Endothelial cell of umbilical vein (primary cell): ENCODE data around the gene GUCD1. TPM values are rescaled to one million over a fixed set of nuclear protein-coding genes. Genes with fewer than 3 reads are reported as not detected.

ENCODE experiments used
- BruUV-seq: library from RNA; stranded (reverse); fragments of 400-500 nt; replicated peaks from 2 replicates; lab custom pipeline; 2021; lab: Mats Ljungman, UMichigan
- CTCF ChIA-PET: fragments of 300-600, 350-600 bp; sonication (Branson Sonifier 250); formaldehyde crosslinking; loops from one replicate; lab custom pipeline; 2021; ENCODE audit warnings: antibody characterized with exemption, inconsistent platforms; lab: Charles Lee
- POLR2A ChIA-PET: fragments of 300-600, 350-600 bp; sonication (Branson Sonifier 250); formaldehyde crosslinking; loops from one replicate; lab custom pipeline; 2021; ENCODE audit warnings: antibody characterized with exemption, inconsistent platforms; lab: Charles Lee
- DNase-seq: peaks from one replicate; pipeline ENCODE4 v3.0.0-alpha.2; 2011; ENCODE audit warnings: low read depth, low spot score
- FAIRE-seq: peaks from 2 replicates; lab custom pipeline; 2011; peaks lifted over from hg19 to GRCh38; lab: Jason Lieb, UNC
- H2AFZ ChIP-seq: 2 replicates; pipeline ENCODE4 v1.6.0; 2012; ENCODE audit warnings: low read depth, low read length, control low read depth, inconsistent platforms
- H3K27ac ChIP-seq: 2 replicates; pipeline ENCODE4 v1.5.1; 2011; ENCODE audit warnings: low read depth, mild to moderate bottlenecking, control low read depth, low read length, moderate library complexity; ENCODE audit not compliant: insufficient read depth
- H3K27me3 ChIP-seq, 2 experiments: 2 replicates each; pipeline versions ENCODE4 v1.6.0 to v1.6.1; 2011; ENCODE audit warnings: low read length in 2 of 2, mixed read lengths in 1 of 2; ENCODE audit not compliant: control insufficient read depth in 2 of 2, insufficient read depth in 2 of 2
- H3K36me3 ChIP-seq, 2 experiments: 2 replicates in 1 of 2; 3 replicates in 1 of 2; pipeline ENCODE4 v1.5.1; 2011; ENCODE audit warnings: low read length in 2 of 2, mild to moderate bottlenecking in 1 of 2, moderate library complexity in 1 of 2; ENCODE audit not compliant: control insufficient read depth in 2 of 2, insufficient read depth in 2 of 2; ENCODE audit errors: extremely low read depth in 1 of 2
- H3K4me1 ChIP-seq: 3 replicates; pipeline ENCODE4 v1.5.1; 2011; ENCODE audit warnings: mild to moderate bottlenecking, low read length; ENCODE audit not compliant: control insufficient read depth, insufficient read depth; ENCODE audit errors: extremely low read depth
- H3K4me2 ChIP-seq: 2 replicates; pipeline ENCODE4 v1.6.1; 2011; ENCODE audit warnings: low read length, control low read depth, mixed read lengths; ENCODE audit not compliant: insufficient read depth
- H3K4me3 ChIP-seq, 3 experiments: fragments of 200-600 bp in 1 of 3; sonication (generic), shearing (Covaris generic) in 1 of 3; replicated peaks in 1 of 3; 2 replicates each; pipeline ENCODE4 v1.5.1; 2011 to 2016; ENCODE audit warnings: control low read depth in 3 of 3, low read length in 3 of 3, mild to moderate bottlenecking in 2 of 3, inconsistent platforms in 1 of 3, low read depth in 1 of 3, moderate library complexity in 1 of 3; ENCODE audit not compliant: insufficient read depth in 1 of 3
- H3K79me2 ChIP-seq: 2 replicates; pipeline ENCODE4 v1.6.0; 2012; ENCODE audit warnings: low read length, inconsistent platforms; ENCODE audit not compliant: control insufficient read depth, insufficient read depth
- H3K9ac ChIP-seq: replicated peaks from 2 replicates; pipeline ENCODE3; 2011; ENCODE audit warnings: low read length, control low read depth; ENCODE audit not compliant: insufficient read depth; ENCODE audit errors: extremely low read depth
- H3K9me1 ChIP-seq: replicated peaks from 3 replicates; pipeline ENCODE4 v1.6.0; 2011; ENCODE audit warnings: mild to moderate bottlenecking, low read length; ENCODE audit not compliant: control insufficient read depth, insufficient read depth; ENCODE audit errors: extremely low read depth
- H3K9me3 ChIP-seq: replicated peaks from 2 replicates; pipeline ENCODE4 v1.5.1; 2012; ENCODE audit warnings: low read length, inconsistent platforms; ENCODE audit not compliant: control insufficient read depth, insufficient read depth
- H4K20me1 ChIP-seq: replicated peaks from 2 replicates; pipeline ENCODE3; 2011; ENCODE audit warnings: mild to moderate bottlenecking, low read length; ENCODE audit not compliant: control insufficient read depth, insufficient read depth; ENCODE audit errors: extremely low read depth
- EZH2 ChIP-seq: IDR thresholded peaks from 2 replicates; pipeline ENCODE4 v1.6.1; 2012; ENCODE audit warnings: borderline replicate concordance, low read depth, mild to moderate bottlenecking, moderate library complexity, low read length, inconsistent platforms; ENCODE audit not compliant: severe bottlenecking
- FOS ChIP-seq: IDR thresholded peaks from 2 replicates; pipeline ENCODE4 v1.6.1; 2011; ENCODE audit warnings: mild to moderate bottlenecking, low read length, moderate library complexity, borderline replicate concordance; ENCODE audit not compliant: insufficient read depth
- GATA2 ChIP-seq: IDR thresholded peaks from 2 replicates; pipeline ENCODE4 v1.7.0; 2011; ENCODE audit warnings: low read depth, mild to moderate bottlenecking, moderate library complexity, mixed read lengths, low read length; ENCODE audit not compliant: insufficient read length, insufficient read depth
- JUN ChIP-seq: IDR thresholded peaks from 2 replicates; pipeline ENCODE4 v1.6.1; 2011; ENCODE audit warnings: borderline replicate concordance, low read depth; ENCODE audit not compliant: insufficient read length, insufficient read depth
- MYC ChIP-seq: IDR thresholded peaks from one replicate; pipeline ENCODE4 v1.6.1; 2011; ENCODE audit warnings: mild to moderate bottlenecking, low read depth, low read length
- POLR2A ChIP-seq: IDR thresholded peaks from 2 replicates; pipeline ENCODE4 v1.6.1; 2012; ENCODE audit warnings: low read depth, mild to moderate bottlenecking, control low read depth, low read length
- POLR2AphosphoS5 ChIP-seq: IDR thresholded peaks from 2 replicates; pipeline ENCODE4 v1.6.1; 2012; ENCODE audit warnings: low read depth, mild to moderate bottlenecking, control low read depth, low read length, moderate library complexity; ENCODE audit not compliant: insufficient read depth
- dilution Hi-C: fragments of 300-500 bp; cut with MboI; formaldehyde crosslinking; loops from one replicate; pipeline ENCODE4 v1.15.0; 2019; ENCODE audit warnings: low sequenced_read_pairs; ENCODE audit not compliant: extremely low pct_ligation_motif_present
- intact Hi-C: fragments of 100-400 bp; cut with micrococcal nuclease; formaldehyde crosslinking; loops from one replicate; pipeline ENCODE4 v1.10.0; 2022
- polyA plus RNA-seq, 4 experiments: library from polyadenylated mRNA; depleted of rRNA in 3 of 4; stranded (reverse) in 3 of 4; unstranded in 1 of 4; fragments of >200 nt; gene quantifications; 2 replicates each; pipeline versions ENCODE4 v1.2.1 to v1.2.3, GENCODE V29; 2011 to 2012; ENCODE audit warnings: missing spikeins in 1 of 4
- total RNA-seq: library from RNA; stranded (reverse); gene quantifications from 2 replicates; pipeline ENCODE4 v1.2.3, GENCODE V29; 2021
- TF ChIP-seq, protein P1 (sequence below): IDR thresholded peaks from 2 replicates; pipeline ENCODE4 v1.6.1; 2011; ENCODE audit not compliant: insufficient read depth, insufficient read length
- TF ChIP-seq, protein P2 (sequence below), 2 donors: IDR thresholded peaks; 1 replicate in 1 of 2; 2 replicates in 1 of 2; pipeline ENCODE4 v1.5.1; 2011; ENCODE audit warnings: low read length in 2 of 2, mild to moderate bottlenecking in 2 of 2, moderate library complexity in 2 of 2, control low read depth in 1 of 2, inconsistent platforms in 1 of 2, low read depth in 1 of 2; ENCODE audit not compliant: insufficient read depth in 1 of 2; ENCODE audit errors: extremely low read depth in 1 of 2

The GUCD1 gene
- total and polyA plus RNA-seq, 2 donors (not counting 3 experiments of a cell fraction or from before 2014, with no cell fraction given): 116 to 138 TPM

DNA sequence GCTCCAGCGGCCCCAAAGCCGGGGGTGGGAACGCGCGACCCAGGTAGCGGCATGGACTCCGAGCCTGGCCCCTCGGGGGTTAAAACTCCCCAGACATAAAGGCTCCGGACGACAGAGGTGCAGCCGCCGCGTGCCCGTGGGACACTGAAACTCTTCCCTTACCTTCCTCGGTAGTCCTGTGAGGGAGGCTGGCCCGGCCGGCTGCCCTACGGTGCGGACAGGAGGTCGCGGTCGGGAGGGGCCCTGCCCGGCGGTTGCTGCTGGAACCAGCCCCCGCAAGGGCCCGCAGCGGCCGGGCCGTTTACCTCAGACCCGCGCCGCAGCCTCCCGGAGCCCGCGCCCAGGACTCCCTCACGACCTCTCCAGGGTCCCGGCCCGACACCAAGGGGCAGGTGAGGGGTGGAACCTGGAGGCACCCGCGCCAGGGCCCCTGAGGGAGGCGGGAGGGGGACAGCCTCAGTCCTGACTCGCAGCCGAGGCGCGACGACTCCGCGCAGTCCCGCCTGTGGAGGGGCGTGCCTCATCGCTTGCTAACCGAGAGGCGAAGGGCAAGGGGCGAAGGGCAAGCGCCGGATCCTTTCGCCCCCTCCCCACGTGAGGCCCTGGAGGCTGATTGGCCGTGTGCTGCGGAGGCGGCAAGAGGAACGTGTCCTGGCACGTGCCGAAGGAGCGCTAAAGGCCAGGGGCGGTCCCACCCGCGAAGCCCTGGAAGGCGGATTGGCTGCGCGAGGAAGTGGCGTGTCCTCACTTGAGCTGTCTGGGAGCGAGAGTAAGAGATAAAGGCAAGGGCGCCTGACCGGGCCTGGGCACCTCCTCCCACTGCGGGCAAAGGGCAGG lies 60.2 kb downstream of the GUCD1 start, which contains the start of gene UPB1:
Gene UPB1 (plus strand): TSS at position 805 of the 837 bp plus-strand sequence. CDS start 72 bp downstream, outside the sequence.
- dilution Hi-C loops: no loop called here
- ChIA-PET CTCF (no interaction called here), POLR2A (no interaction called here)
- H3K9me3 ChIP-seq: no peaks in the 10 kb centered on the region
- H3K36me3 ChIP-seq: no peaks in the 10 kb centered on the region
- peaks cover 0 to 15% of the 10 kb centered on the region in 2 experiments for H3K27me3 ChIP-seq
- intact Hi-C loops: no loop called here
- H3K4me2 ChIP-seq: no peak within 1 kb of the TSS
- BruUV-seq: no TSS peak
- TF ChIP-seq MYC (no peak), JUN (no peak), EZH2 (peak; percentile 78)
- no peaks in the 10 kb centered on the region for H4K20me1 ChIP-seq
- peak within 1 kb of the TSS in 2 of 3 experiments; percentile 12 to 13 for H3K4me3 ChIP-seq
- DNase-seq (no peak), FAIRE-seq (no peak)
- no peak within 1 kb of the TSS for H3K9ac ChIP-seq
- no peaks in the 10 kb centered on the region for H3K9me1 ChIP-seq
- H3K4me1 ChIP-seq: peaks cover 7% of the 10 kb centered on the region
- peak within 1 kb of the TSS; percentile 75 for H2AFZ ChIP-seq
- no peak within 1 kb of the TSS for H3K27ac ChIP-seq
- H3K79me2 ChIP-seq: no peaks in the 10 kb centered on the region

DNA sequence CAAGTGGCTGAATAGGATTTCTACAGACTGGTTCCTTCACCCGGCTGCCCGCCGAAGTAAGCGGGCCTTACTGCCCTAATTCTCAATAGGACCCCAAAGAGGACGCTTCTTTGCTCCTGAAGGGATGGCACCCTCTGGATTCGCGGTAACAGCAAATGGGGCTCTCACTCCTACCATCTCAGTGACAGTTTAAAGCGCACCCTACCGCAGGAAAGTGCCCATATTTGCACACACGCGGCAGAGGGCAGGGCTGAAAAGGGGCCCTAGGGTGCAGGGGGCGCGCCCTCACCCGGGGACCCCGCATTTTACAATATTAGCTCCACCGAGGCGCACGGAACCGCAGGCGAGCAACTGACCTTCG lies 60.8 kb downstream of the GUCD1 start:
- intact Hi-C loops: no loop called here
- peaks cover 7% of the 10 kb centered on the region for H3K4me1 ChIP-seq
- H3K4me2 ChIP-seq: no peak overlapping the region
- FAIRE-seq (no peak), DNase-seq (no peak)
- no TSS peak for BruUV-seq
- H3K9me3 ChIP-seq: no peaks in the 10 kb centered on the region
- dilution Hi-C loops: no loop called here
- TF ChIP-seq EZH2: no peak
- no peak for TF ChIP-seq GATA2
- TF ChIP-seq POLR2A: no peak
- no peak for TF ChIP-seq MYC
- TF ChIP-seq, protein P1, sequence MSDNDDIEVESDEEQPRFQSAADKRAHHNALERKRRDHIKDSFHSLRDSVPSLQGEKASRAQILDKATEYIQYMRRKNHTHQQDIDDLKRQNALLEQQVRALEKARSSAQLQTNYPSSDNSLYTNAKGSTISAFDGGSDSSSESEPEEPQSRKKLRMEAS: no peak
- no peak for TF ChIP-seq POLR2AphosphoS5
- TF ChIP-seq, protein P2, sequence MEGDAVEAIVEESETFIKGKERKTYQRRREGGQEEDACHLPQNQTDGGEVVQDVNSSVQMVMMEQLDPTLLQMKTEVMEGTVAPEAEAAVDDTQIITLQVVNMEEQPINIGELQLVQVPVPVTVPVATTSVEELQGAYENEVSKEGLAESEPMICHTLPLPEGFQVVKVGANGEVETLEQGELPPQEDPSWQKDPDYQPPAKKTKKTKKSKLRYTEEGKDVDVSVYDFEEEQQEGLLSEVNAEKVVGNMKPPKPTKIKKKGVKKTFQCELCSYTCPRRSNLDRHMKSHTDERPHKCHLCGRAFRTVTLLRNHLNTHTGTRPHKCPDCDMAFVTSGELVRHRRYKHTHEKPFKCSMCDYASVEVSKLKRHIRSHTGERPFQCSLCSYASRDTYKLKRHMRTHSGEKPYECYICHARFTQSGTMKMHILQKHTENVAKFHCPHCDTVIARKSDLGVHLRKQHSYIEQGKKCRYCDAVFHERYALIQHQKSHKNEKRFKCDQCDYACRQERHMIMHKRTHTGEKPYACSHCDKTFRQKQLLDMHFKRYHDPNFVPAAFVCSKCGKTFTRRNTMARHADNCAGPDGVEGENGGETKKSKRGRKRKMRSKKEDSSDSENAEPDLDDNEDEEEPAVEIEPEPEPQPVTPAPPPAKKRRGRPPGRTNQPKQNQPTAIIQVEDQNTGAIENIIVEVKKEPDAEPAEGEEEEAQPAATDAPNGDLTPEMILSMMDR (IDR thresholded peaks at IDR 0.05; ENCODE audit: extremely low read depth in 1 of 2, insufficient read depth in 1 of 2, low read depth in 1 of 2, low read length in 2 of 2): no peak
- TF ChIP-seq JUN: no peak
- TF ChIP-seq FOS: no peak
- H4K20me1 ChIP-seq: no peaks in the 10 kb centered on the region
- H3K4me3 ChIP-seq: no peak overlapping the region
- no peaks in the 10 kb centered on the region for H3K36me3 ChIP-seq
- no peak overlapping the region for H3K9ac ChIP-seq
- POLR2A ChIA-PET: no interaction called here
- H3K9me1 ChIP-seq: no peaks in the 10 kb centered on the region
- CTCF ChIA-PET: no interaction called here
- peaks cover 0 to 15% of the 10 kb centered on the region in 2 experiments for H3K27me3 ChIP-seq
- H2AFZ ChIP-seq: peak overlapping the region; percentile 75
- no peaks in the 10 kb centered on the region for H3K79me2 ChIP-seq
- H3K27ac ChIP-seq: no peak overlapping the region
